Measurements from ENCODE around the gene CTDP1.
A peak's percentile ranks its signal among the peaks of the same experiment; 100 is the strongest.

The CTDP1 gene

GRCh38 chr18:79786304-79786703 is 106.7 kb downstream of the CTDP1 start:
- no peak for DNase-seq

GRCh38 chr18:79786786-79787526 is 107.4 kb downstream of the CTDP1 start:
- DNase-seq: no peak

DNA sequence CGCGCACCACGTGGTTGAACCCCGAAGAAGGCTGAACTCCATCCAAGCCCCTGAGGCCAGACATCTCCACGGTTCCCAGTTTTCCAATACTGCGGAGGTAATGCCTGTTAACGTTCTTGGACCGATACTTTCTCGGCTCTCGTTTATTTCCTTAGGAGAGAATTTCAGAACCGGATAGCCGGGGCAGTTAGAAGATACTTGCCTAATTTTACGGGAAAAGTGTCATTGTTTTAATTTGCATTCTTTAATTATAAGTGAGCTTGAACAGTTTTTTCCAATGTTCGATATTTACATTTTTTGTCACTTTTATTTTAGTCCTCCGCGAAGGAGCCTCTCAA is 107.9 kb downstream of the CTDP1 start:
- DNase-seq: no peak

GRCh38 chr18:79787865-79788733 is 108.5 kb downstream of the CTDP1 start:
- DNase-seq: no peak

DNA sequence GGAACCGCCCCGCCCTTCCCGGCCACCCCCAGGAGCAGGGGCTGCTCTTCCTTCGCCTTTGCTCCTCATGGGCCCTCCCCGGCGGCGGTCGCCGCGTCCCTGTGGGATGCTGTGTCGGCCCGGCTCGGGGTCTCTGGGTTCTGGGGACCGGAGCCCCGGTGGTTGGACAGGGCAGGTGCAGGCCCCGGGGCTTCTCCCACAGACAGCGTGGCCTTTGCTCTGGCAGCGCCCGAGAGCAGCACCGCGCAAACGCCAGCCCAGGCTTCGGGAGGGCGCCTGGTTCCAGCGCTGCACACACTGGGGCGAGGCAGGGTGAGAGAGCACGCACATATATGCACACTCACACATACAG is 109.1 kb downstream of the CTDP1 start:
- DNase-seq: no peak

GRCh38 chr18:79789091-79789891 is 109.7 kb downstream of the CTDP1 start:
- no peak for DNase-seq

DNA sequence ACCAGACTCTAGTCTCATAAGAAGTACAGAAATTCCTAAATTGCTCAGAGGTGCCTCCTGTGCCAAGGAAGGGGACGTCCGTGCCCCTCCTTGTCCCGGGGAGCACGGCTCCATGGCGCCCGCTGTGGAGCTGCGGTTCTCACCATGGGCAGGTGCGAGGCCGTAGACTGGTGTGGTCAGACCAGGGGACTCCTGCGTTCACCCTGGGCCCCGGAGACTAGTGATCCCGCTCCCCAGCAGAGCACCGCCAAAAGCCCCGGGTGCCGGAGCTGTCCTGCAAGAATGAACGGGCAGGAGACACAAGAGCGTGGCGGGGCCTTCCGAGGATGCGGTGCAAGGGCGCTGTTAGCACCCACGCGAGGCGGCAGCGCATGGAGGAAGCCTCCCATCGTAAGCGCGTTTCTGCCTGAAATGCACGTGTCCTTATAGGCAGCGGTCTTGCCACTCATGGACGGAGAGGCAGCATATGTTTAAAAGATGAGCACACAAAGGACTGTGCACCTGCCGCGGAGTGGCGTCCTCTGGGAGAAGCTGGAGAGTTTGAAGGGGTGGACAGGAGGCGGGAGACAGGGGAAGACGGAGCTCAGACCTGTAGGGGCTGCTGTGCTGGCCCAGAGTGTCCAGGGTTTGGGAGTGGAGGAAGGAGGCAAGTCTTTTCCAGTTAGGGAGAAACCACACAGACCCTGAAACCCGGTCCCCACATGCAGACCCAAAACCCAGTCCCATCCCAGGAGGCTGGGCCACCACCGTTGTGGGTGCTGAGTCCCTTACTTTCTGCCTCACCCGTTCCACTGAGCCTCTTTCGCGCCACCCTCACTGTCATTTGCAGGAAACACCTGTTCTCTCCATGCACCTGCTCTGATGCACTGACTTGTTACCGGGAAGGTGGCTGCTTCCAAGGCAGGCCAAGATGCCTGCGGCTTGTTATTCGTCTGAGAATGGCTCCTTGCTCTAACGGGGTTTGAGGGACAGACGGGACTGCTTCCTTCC is 110.6 kb downstream of the CTDP1 start:
- DNase-seq: peak; percentile 44

DNA sequence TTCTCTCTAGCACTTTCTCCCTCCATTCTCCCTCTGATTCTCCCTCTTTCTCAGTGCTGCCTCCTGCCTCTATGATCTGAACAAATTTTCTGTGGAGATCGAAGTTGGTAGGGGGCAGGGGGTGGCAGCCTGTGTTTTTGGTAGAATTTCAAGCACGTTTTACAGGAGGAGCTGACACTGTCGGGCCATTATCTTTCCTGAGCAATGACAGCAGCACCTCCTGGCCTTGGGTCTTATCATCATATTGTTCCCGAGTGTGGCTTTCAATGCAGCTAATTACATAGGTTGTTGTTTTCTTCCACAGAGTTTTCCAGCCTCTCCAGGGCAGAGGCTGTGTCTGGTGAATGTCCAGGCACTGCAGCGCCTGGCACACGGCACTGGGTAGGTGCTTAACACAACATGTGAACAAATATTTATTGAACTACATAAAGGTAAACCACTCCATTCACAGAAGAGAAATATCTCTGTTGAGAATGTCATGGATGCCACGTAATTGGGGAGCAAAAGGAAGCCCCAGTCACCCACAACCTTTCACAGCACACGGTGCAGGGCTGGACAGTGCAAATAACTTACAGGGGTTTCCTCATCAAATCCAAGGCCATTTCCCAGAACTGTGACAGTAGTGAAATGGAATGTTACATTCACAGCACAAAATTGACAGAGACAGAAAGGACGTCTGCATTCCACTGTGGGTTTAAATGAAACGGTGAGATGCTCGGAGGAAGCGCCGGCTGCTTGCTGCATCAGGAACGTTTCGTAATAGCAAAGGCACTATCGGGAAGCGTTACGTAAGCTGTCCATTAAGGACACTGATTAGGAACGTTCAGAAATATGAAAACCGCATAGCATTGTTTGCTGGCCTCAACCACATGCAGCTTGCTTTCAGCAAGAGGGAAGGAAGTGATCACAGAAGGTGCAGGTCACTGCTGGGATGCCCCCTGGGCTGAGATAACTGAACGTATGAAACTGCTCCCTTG is 111.7 kb downstream of the CTDP1 start:
- no peak for DNase-seq

GRCh38 chr18:79792096-79792987 is 112.7 kb downstream of the CTDP1 start:
- DNase-seq: no peak

DNA sequence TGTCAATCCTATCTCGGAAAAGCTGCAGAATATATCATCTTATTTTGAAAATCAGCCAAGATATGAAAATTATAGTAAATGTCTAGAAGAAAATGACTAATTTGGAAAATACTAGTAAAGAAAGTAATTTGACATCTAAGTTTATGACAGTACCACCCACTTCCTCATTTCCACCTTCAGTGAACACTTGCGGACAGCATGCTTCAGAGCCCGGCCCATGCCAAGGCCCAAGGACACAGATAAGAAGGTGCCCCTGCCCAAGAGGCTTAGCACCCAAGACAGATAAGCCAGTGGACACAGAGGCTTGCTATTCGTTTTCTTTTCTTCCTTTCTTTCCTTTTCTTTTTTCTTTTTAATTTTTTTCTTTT is 113.4 kb downstream of the CTDP1 start:
- no peak for DNase-seq

DNA sequence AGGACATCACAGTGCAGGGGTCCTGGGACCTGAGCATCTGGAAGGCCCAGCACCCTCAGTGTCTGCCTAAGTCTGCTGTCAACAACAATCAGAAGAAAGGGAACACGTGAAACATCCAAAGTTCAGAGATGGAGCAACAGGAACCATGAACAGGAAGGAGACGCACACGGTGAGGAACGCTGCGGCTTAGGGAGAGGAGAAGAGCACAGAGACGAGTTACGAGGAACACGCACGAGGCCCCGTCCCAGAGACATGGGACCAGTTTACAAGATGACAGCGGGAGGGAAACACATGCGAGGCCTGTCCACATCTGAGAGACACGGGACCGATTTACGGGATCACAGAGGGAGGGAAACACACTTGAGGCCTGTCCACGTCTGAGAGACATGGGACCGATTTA is 115.2 kb downstream of the CTDP1 start:
- no peak for DNase-seq

GRCh38 chr18:79795446-79795845 is 115.8 kb downstream of the CTDP1 start:
- no peak for DNase-seq

- no peak for DNase-seq
These were observed 116.4 kb downstream of the CTDP1 start for GRCh38 chr18:79796016-79796415.

DNA sequence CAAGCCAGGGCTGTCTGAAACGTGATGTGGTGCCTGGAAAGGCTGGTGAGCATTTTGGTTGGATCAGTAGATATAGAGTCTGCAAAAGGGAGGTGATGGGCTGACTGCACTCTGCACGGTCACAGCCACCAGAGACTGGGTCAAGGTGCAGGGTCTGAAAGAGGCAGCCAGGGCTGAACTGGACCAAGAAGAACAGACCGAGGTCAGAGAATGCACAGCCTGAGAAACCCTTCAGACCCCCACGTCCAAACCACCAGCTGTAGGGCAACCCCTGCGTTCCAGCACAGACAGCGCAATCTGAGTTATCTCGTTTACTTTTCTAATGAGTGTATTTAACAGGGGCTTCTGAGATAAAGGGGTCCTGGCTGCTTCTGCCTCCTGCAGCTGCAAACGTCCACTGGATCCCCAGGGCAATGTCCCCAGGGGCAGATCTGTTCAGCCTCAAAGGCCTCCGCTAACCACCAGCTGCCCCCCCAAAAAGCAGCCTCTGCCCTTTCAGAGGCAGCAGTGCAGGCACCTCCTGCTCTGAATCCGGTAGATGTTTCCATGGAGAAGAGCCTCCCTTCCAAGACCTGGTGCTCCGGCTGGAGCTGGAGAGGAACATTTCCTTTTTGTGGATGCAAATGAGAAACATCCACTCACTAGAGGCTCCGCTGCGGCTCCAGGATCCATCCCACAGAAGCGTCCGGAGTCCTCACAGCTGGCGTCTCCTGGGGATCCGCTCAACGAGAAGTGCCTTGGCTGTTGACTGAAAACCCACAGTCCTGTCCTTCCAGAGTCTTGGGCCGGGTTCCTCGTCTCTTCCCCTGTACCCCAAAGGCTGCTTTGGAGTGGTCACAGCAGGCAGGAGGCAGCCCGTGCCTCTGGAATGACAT is 117.2 kb downstream of the CTDP1 start:
- DNase-seq: no peak

GRCh38 chr18:79797518-79798345 is 118.1 kb downstream of the CTDP1 start, which contains the start of gene KCNG2:
KCNG2 (plus strand) TSS chr18:79797938; CDS start chr18:79863668, 65,730 bp downstream.
- DNase-seq: no peak

DNA sequence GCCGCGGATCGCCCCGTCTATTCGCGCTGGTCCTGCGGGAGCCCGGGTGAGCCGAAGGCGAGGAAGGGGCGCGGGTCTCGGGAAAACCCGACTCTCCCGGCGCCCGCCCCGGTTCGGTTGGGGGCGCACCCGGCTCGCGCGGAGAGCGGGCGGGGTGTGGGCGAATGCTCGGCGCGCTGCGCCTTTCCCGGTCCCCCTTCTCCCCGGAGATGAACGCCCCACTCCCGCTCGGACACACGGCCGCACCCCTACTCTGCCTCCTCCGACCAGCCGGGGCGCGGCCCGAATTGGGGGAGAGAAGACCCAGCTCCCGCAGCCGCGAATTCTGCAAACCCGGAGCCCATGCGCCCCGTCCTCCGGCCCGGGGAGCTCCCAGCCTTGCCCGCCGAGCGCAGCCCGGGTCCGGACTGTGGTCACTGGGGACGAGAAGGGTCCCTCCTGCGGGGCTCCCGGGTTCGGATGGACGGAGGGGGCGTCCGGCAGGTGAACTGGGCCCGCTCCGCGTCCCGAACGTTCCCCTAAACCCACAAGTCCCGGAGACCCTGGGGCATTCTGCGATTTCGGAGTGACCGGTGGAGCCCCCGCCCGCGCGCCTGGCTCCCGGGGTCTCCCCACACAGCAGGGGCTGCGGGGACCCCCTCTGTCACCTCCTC is 118.9 kb downstream of the CTDP1 start:
- DNase-seq: no peak

- DNase-seq: no peak
These were observed 119.4 kb downstream of the CTDP1 start for GRCh38 chr18:79798999-79799370.
